CD4-positive, alpha-beta T cell treated with Interleukin-10 for 1 hour (primary cell): ENCODE data around the gene MFN1.

ENCODE experiments used
- DNase-seq: peaks from one replicate; pipeline ENCODE4 v3.0.0-alpha.2; 2020

The MFN1 gene

GRCh38 chr3:179348325-179349013 is 960 bp downstream of the MFN1 start:
- DNase-seq: peak; percentile 9

GRCh38 chr3:179355996-179356395 is 8.5 kb downstream of the MFN1 start:
- no peak for DNase-seq

- DNase-seq: no peak
Measured at GRCh38 chr3:179363332-179363731, 15.8 kb downstream of the MFN1 start.

- no peak for DNase-seq
Measured at GRCh38 chr3:179369621-179370020, 22.1 kb downstream of the MFN1 start.

- DNase-seq: no peak
Measured at GRCh38 chr3:179373938-179374337, 26.4 kb downstream of the MFN1 start.

GRCh38 chr3:179375091-179375999 is 27.8 kb downstream of the MFN1 start:
- no peak for DNase-seq

GRCh38 chr3:179376474-179376873 is 29.0 kb downstream of the MFN1 start:
- DNase-seq: no peak

- DNase-seq: no peak
Measured at GRCh38 chr3:179391906-179392305, 44.4 kb downstream of the MFN1 start.

GRCh38 chr3:179398574-179399231 is 51.2 kb downstream of the MFN1 start:
- DNase-seq: no peak

GRCh38 chr3:179401561-179401960 is 54.1 kb downstream of the MFN1 start:
- no peak for DNase-seq

- no peak for DNase-seq
Measured at GRCh38 chr3:179402963-179403362, 55.5 kb downstream of the MFN1 start.

GRCh38 chr3:179404307-179404706 is 56.8 kb downstream of the MFN1 start:
- no peak for DNase-seq

- no peak for DNase-seq
Measured at GRCh38 chr3:179410331-179410730, 62.8 kb downstream of the MFN1 start.

- DNase-seq: no peak
Measured at GRCh38 chr3:179410999-179411398, 63.5 kb downstream of the MFN1 start.

- DNase-seq: no peak
Measured at GRCh38 chr3:179414804-179415203, 67.3 kb downstream of the MFN1 start.

GRCh38 chr3:179415377-179415776 is 67.9 kb downstream of the MFN1 start:
- no peak for DNase-seq

GRCh38 chr3:179416681-179417080 is 69.2 kb downstream of the MFN1 start:
- no peak for DNase-seq

- no peak for DNase-seq
Measured at GRCh38 chr3:179418610-179419009, 71.1 kb downstream of the MFN1 start.

- DNase-seq: no peak
Measured at GRCh38 chr3:179421500-179421899, 74.0 kb downstream of the MFN1 start.

GRCh38 chr3:179425075-179425474 is 77.6 kb downstream of the MFN1 start:
- no peak for DNase-seq

GRCh38 chr3:179428876-179429548 is 81.5 kb downstream of the MFN1 start:
- no peak for DNase-seq

- DNase-seq: no peak
Measured at GRCh38 chr3:179430277-179430870, 82.9 kb downstream of the MFN1 start.

- DNase-seq: no peak
Measured at GRCh38 chr3:179432021-179432420, 84.5 kb downstream of the MFN1 start.
